NCI-H2196 (cell line): ENCODE data around the gene FBXO4.

ENCODE experiments used
- DNase-seq: peaks from one replicate; lab custom pipeline; 2025; ENCODE audit not compliant: unreplicated experiment; lab: John Stamatoyannopoulos, UW

The FBXO4 gene, protein sequence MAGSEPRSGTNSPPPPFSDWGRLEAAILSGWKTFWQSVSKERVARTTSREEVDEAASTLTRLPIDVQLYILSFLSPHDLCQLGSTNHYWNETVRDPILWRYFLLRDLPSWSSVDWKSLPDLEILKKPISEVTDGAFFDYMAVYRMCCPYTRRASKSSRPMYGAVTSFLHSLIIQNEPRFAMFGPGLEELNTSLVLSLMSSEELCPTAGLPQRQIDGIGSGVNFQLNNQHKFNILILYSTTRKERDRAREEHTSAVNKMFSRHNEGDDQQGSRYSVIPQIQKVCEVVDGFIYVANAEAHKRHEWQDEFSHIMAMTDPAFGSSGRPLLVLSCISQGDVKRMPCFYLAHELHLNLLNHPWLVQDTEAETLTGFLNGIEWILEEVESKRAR

DNA sequence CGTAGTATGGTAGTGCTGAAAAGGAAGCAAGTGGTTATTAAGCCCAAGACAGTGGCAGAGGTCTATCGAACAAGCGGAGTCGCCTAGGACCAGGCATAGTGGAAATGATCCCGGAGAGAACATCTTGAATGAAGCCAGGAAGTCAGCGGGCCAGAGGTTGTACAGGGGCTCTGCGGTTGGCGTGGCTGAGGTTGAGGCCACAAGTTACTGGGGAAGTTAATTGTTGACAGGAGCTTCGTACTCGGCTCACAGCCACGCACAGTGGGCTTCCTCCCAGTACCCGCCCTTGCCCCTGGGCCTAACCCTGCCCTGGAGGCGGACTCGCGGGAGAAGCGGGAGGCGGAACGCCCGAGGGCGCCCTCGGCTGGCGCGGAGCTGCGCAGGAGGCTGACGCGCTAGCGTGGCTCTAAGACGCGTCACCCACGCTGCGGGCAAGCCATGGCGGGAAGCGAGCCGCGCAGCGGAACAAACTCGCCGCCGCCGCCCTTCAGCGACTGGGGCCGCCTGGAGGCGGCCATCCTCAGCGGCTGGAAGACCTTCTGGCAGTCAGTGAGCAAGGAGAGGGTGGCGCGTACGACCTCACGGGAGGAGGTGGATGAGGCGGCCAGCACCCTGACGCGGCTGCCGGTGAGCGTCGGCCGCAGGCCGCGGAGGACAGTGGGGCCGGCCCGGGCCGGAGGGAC lies at the start of gene FBXO4:
TSS of gene FBXO4 (plus strand) at position 410 of the 683 bp plus-strand sequence. CDS start at position 439, 29 bp downstream.
- DNase-seq, result peak; percentile 90

DNA sequence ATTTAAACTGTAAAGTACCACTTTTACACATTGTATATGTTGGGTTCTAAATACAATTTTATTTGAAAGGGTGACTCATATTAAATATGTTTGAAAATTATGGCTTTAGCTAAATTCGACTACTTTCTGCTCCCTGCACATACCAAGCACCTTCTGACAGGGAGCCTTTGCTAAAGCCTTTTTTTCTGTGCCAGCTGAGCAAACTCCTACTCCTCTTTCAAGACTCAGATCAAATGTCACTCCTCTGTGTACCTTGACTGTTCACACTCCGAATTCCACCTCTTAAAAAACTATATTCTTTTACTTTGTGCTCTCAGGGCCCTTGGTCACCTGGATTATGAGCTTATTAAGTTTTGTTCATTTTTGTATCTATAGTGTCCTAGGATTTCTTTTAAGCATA lies 48.4 kb upstream of the FBXO4 start:
- DNase-seq, result no peak

DNA sequence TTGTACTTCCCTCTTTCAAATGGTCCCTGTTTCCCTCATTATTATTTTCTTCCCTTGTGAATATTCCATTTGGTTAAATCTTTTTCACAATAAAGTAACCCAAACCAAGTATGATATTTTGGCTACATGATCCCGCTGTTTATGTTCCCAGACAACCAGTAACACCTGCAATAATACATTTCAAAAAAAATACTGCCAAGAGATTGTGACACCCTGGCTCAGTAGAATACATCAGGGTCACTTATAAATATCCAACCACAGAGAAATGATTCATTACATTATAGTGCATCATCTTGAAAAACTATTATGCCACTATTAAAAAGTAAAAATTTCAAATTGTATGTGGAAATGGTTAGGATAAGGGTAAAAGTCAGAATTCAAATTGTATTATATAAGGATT lies 47.7 kb upstream of the FBXO4 start:
- DNase-seq, result no peak

DNA sequence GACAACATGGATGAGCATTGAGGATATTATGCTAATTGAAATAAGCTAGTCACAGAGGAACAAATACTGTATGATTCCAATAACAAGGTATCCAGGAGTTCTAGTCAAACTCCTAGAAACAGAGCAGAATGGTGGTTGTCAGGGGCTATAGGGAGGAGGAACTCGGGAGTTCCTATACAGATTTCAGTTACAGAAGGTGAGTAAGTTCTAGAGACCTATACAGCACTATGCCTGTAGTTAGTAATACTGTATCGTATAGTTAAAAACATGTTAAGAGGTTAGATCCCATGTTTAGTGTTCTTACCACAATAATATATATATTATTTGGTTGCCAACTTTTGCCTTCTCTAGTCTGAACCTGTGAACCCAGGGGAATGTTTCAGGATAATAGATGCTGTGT lies 46.9 kb upstream of the FBXO4 start:
- no peak for DNase-seq

DNA sequence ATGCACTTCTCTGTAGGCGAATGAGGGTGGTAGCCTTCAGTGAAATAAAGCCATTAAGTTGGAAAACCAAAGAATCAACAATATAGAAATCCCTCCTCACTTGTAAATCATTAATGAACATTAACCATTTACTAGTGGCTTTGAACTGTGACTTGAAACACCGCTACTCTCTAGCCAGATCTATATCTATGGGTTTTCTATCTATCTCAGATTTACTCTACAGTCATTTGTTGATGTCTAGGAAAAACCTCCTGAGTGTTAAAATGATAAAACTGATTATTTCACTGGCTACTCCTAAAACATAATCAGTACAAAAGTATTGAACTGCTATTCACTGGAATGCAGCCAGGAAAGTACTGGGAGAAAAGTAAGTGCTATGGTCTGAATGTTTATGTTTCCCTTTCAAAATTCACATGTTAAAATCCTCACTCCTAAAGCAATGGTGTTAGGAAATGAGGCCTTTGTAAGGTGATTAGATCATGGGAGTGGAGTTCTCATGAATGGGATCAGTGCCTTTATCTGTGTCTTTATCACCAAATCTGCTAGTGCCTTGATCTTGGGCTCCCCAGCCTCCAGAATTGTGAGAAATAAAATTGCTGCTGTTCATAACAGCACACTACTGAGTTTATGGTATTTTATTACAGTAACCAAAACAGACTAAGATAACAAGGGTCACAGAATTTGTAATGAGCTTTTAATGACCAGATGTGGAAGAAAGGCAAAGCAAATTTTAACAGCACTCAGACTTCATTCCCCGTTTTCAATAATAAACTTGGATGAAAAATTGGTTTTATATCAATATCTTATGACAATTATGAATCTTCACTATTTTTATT lies 46.2 kb upstream of the FBXO4 start:
- DNase-seq, result no peak

DNA sequence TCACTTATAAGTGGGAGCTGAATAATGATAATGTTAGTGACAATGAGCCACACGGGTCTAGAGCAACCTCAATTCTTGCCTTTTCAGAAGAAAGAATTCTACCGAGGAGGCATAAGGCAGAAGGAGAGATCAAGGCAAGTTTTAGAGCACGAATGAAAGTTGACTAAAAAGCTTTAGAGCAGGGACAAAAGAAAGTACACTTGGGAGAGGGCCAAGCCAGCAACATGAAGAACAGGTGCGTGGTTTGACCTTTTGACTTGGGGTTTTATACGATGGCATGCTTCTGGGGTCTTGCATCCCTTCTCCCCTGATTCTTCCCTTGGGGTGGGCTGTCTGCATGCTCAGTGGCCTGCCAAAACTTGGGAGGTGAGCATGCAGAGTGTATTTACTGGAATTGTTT lies 42.3 kb upstream of the FBXO4 start:
- no peak for DNase-seq

DNA sequence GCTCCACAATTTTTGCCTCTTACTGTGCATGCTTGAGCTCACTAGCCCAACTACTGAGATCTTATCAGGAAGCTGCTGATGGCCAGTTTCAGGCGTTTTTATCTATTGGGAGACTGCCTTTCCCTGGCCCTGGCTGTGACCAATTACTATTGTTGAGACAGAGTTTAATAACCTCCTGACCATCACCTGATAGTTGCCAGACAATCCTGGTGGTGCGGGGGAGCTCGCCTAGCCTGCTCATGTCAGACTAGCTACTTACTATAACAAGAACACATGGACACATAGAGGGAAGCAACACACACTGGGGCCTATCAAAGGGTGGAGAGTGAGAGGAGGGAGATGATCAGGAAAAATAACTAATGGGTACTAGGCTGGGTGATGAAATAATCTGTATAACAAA lies 41.8 kb upstream of the FBXO4 start:
- DNase-seq, result no peak

DNA sequence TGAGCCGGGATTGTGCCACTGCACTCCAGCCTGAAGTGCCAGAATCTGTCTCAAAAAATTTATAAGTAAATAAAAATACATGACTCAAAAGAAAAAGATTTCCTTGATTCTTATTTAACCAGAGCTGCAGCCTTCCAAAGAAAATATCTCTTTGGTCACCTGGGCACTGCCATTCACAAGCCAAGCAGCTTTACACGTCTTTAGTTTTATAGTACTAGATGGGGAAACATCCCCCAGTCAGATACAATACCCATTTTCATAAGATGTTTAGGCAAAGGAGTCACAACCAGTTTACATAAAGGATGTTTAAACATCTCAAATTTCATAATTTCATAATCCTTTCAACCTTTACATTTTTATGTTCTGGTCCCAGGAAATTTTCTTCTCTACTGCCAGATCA lies 41.1 kb upstream of the FBXO4 start:
- DNase-seq, result no peak

DNA sequence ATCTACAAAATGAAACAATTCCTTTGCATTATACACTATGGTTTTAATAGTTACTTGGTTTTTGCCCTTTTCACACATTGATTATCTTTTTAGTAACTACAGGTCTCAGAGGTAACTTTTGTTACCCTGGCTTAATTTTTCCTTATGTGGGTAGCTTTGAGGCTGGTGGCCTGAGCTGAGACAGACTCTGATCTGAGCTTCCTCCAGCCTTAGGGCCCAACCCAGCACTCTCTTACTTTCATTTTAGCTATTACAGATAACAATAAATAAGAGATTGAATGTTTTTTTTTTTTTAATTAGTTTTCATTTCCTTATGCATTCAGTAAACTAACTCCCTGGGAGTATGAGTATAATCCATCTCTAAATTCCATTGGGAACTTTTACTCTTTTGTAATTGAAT lies 39.8 kb upstream of the FBXO4 start:
- no peak for DNase-seq

DNA sequence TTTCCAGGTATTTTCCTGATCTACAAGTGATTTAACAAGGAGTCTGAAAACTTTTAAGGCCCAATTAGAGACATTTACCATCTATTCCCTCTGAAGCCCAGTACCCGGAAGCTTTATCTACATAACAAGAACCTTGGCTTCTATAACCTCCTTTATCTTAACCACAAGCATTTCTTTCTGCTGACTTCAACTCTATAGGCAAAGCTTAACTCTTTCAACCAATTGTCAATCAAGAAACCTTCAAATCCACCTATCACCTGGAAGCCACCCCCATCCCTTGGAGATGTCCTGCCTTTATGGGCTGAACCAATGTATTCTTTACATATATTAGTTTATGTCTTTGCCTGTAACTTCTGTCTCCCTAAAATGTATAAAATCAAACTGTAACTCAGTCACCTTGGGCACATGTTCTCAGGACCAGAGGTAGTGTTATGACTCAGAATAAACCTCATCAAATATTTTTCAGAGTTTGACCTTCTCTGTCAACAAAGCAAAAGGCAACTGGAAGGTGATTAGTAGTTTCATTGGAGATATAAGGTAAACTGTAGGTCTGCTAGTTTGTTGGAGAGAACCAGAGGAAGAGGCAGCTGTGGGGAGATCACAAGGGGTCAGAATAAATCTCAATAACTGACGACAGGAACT lies 33.9 kb upstream of the FBXO4 start:
- DNase-seq, result no peak

DNA sequence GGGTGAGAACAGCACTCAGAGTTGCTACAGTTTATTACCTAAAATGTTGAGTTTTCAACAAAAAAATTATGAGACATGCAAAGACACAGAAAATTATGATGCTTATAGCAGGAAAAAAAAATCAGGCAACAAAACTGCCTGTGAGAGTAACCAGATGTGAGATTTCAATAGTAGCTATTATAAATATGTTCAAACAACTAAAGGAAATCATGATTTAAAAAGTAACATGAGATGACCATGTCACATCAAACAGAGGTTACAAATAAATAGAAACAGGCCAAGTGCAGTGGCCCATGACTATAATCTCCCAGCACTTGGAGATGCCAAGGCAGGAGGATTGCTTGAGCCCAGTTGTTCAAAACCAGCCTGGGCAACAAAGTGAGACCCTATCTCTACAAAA lies 33.0 kb upstream of the FBXO4 start:
- no peak for DNase-seq

DNA sequence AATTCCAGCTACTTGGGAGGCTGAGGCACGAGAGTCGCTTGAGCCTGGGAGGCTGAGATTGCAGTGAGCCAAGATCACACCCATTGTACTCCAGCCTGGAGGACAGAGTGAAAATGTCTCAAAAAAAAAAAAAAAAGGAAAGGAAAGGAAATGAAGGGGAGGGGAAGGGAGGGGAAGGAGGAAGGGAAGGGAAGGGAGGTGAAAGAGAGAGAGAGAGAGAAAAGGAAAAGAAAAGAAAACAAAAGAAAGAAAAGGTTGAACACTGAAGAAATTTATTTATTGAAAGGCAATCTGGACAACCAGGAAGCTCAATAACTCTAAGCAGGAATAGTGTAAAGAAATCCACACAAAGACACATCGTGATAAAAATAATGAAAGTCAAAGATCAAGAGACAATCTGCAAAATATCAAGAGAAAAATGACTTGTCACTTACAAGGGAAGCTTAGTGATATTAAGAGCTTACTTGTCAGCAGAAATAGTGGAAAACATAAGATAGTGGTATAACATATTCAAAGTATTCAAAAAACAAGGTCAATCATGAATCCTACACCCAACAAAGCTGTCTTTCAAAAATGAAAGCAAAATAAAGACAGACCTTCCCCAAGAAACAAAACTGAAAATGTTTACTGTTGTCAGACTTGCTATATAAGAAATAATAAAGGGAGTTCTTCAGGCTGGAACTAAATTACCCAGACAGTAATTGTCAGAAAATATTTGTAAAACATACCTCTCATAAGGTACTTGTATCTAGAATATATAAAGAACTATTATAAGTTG lies 31.8 kb upstream of the FBXO4 start:
- no peak for DNase-seq

DNA sequence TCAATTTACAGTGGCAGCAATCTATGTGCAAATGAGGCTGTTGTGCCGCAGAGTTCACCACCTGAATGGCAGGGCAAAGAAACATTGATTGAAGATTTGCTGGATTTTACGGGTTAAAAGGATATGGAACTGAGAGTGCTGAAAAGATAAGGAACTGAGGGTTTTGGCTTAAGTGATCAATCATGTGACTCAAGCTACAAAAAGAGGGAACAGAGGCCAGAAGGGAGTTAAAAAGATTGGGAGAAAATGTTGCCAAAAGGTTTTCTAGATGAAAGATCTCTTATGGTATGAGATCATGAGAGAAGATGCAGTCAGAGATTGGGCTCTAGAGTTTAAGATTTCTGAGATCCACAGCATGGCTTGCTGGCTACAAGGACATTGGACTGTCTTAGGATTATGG lies 28.9 kb upstream of the FBXO4 start:
- no peak for DNase-seq

DNA sequence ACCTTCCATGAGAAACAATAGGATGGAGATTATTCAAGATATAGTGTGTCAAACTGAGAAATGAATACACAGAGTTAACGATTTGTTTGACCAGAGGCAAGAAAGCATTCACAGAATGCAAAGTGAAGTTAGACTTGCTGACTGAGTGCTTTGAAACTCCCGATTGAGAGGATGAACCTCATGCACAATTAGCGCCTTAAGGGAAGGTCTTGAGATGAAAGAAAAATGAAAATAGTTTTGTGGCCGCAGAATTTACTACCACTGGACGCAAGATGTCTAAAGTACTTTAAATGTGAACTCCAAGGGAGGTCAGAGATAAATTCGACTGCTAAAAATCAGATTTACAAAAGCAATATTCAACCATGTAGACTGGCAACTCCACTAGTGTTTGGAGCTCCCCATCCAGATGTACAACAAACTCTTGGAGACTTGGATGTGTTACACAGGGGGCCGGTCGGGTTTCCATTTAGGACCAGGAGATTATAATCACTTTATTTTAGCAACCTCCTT lies 21.6 kb upstream of the FBXO4 start:
- DNase-seq, result no peak

DNA sequence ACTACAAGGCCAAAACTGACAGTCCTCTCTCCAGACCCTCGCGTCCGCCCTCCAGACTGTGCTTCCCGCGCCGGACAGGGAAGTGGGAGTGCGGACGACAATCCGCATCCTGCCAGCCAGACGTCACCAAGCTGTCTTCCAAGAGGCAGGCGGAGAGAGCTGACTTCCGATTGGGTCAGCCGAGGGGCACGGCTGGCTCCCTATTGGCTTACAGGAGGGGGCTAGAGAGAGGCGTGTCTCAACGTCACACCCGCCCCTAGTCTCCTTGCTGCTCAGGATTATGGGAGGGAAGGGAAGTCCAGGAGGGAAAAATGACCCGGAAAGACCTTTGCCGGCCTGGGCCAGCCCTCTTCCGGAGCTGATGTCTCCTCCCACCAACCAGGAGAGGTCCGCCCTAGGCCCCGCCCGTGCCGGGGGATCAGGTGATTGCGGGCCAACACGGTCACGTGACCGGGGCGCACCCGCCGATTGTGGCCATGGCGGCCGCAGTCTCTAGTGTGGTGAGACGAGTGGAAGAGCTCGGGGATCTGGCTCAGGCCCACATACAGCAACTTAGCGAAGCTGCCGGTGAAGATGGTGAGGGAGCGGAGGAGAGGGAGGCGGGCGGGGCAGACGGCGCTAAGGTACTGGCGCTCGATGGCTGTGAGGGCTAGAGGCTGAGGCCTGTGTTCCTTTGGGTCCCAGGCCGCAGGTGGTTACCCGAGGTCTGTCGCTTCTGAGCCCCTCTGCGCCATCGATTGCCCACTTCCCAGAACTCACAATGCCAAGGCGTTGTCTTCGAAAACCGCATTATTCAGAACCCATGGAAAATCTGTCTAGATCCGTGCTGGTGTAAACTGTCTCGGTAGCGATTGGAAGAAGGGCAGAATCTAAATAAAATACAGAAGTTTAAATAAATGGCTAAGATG lies 20.9 kb upstream of the FBXO4 start, which contains the start of gene RIMOC1:
TSS of gene RIMOC1 (plus strand) at position 453 of the 908 bp plus-strand sequence. CDS start at position 477, 24 bp downstream.
- DNase-seq, result peak; percentile 100

DNA sequence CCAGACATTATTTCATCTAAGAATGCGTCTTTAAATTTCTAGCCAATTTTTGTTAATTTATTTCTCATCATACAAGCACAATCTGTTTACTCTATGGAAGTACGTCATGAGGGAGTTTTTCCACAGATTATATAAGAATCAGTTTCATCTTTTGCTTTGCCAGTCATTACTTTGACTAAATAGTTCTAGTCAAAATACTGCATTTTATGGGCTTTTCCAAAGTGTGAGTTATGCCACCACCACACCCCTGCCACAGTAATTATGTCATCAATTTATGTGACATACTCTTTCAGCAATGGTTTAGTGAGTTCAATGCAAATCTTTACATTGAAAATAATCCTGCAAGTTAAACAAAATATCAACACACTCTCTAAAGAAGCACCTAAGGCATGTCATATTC lies 18.9 kb upstream of the FBXO4 start:
- DNase-seq, result no peak

DNA sequence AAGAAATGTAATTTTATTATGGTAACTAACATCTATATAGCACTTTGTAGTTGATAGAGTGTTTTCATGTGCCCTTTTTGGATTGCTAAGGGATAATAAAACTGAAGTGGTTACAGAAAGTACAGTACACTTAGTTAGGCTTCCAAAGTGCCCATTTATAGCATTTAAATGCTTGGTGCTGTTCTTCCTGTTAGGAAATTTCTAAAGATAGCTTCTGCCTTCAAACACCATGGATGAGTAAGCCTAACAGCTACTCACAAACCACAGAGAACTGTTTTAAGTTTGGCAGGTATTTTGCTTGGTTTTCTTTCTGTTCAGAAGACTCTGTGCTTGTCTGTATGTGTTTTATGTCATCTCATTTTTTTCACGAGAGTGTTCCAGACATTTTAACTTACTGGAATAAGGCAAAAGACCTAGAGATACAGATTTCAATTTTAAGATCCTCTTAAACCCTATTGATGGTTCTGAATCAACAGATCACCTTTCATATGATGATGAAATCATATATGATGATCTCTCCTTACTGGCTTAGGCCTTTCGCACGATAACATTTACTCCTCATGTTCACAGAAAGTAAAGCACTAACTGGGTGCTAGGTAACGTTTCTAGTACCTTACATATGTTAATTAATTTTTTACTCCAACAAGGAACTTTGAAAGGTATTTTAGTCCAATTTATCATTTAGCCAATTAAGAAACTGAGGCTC lies 16.6 kb upstream of the FBXO4 start:
- DNase-seq, result peak; percentile 19

DNA sequence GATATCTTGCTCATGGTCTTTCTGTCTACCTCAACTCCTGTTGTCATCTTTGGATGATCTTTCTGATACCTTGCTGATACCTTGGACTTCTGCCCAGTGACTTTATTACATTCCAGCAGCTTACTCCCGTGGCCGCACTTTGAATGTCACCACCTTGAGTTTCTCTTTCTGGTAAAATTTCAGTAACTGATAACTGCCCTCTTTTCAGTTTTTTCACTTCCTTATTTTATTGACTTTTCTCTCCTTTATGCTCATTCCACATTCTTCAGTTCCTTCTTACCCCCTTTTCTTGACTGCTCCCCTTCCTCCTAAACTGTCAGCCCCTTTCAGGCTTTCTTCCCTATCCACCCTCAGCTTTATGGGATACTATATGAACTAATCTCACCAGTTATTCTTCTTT lies 7.0 kb upstream of the FBXO4 start:
- no peak for DNase-seq

DNA sequence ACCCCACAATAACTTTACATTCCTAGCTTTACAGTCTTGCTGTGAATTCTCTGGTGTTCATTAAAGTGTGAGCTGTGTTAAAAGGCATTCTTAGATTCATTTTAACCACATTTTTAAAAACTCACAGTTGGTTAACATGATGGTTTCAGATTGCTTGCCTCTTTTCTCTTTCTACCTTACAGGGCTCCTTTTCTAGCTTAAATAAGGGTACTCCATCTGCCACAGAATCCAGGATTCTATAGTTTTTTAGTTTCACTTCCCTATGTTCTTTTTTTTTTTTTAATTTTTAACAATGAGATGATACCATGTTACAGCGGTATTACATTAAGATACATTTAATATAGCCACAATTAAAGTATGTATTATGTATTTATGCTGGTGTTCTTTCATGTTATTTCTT lies 3.9 kb upstream of the FBXO4 start:
- no peak for DNase-seq
